ENCODE measurements around the gene FIGLA. TPM values are rescaled to one million over a fixed set of nuclear protein-coding genes. Genes with fewer than 3 reads are reported as not detected.

The FIGLA gene
- total RNA-seq, 1 donor from 2014 or later = not detected

DNA sequence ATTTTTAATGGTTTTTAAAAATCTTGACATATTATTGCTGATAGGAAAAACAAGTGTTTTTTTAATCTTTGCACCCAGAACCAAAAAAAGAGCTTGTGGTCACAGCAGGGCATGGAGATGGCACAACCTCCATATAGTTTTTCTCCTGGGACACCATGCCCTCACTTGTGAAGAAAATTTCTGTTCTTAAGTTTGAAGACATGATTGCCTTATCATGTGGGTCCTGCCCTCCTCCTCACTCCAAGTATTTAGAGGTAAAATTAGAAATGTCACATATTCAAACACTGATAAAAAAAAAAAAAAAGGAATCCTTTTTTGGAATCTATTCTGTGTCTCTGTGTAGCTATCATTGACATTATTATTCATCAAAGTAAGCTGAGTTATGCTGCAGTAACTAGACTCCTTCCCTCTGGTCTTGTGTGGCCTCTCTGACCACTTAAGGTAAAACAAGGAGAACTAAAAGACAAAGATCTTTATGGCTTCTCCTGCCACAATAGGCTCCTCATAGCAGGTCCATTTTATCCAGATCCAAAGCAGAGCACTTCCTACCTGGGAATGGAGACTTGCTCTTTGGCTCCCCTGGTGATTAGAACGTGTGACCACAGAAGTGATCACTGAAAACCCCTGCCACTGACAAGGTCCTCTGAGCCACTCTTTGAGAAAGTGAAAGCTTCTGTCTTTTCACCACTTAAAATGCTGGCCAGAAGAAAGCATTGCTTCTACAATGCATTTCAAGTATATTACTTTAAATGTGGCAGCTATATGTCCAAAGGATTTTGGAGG lies 42.2 kb downstream of the FIGLA start:
- H3K36me3 Mint-ChIP-seq (ENCODE audit: low read depth) = peaks cover 7% of the 10 kb centered on the region
- ChIA-PET POLR2A (no interaction called here), CTCF (no interaction called here)
- ATAC-seq (ENCODE audit: low read depth) = no peak
- peaks cover 13% of the 10 kb centered on the region for H3K4me1 Mint-ChIP-seq
- DNase-seq = no peak
- H3K4me3 Mint-ChIP-seq = no peak overlapping the region
- intact Hi-C loops (cut with micrococcal nuclease) = no loop called here
- TF ChIP-seq CTCF (IDR thresholded peaks at IDR 0.05) = no peak
- no peaks in the 10 kb centered on the region for H3K27me3 Mint-ChIP-seq
- H3K27ac Mint-ChIP-seq = no peak overlapping the region
- peaks cover 3% of the 10 kb centered on the region for H3K9me3 Mint-ChIP-seq

- peaks cover 3% of the 10 kb centered on the region for H3K9me3 Mint-ChIP-seq
- peaks cover 7% of the 10 kb centered on the region for H3K36me3 Mint-ChIP-seq (ENCODE audit: low read depth)
- CTCF ChIA-PET = no interaction called here
- intact Hi-C loops (cut with micrococcal nuclease) = no loop called here
- ATAC-seq (ENCODE audit: low read depth) (no peak), DNase-seq (no peak)
- H3K27me3 Mint-ChIP-seq = no peaks in the 10 kb centered on the region
- H3K27ac Mint-ChIP-seq = no peak overlapping the region
- POLR2A ChIA-PET = no interaction called here
- TF ChIP-seq CTCF (IDR thresholded peaks at IDR 0.05) = no peak
- H3K4me3 Mint-ChIP-seq = no peak overlapping the region
- H3K4me1 Mint-ChIP-seq = peaks cover 13% of the 10 kb centered on the region
Measured at GRCh38 chr2:70747284-70747683, 43.2 kb downstream of the FIGLA start.

DNA sequence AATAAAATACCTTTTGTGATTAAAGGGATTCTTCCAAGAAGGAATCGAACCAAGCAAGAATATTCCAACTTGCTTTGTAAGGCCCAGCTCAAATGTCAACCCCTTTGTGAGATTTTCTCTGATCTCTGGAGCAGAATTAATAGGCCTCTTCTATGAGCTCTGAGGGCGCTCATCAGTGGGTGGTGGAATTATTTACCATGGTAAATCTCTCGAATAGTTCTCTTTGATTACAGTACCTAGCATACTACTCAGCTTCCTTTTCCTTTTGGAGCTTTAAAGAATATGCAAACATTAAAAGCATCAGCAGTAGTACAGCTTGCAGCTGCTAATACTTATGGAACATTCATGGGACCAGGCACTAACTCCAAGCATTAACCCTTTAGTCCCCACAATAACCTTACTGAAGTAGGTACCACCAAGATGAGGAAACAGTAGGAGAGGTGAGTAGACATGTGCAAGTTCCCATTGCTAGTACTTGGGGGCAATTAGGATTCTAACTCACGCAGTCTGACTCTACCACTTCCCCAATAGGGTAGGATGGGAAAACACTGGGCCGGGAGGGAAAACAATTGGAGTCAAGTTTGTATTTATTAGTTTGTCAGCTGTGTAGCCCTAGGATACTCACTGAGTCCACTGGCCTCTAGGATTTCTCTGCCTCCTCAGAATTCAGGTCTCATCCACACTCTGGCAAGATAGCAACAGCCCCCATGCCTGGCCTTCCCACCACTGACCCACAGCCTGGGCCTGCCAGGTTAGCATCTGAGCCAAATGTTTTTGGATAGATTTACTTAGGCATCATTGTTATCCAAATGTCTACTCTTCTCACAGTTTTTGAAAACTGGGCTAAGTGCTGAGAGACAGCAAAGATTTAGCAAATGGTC lies 44.1 kb downstream of the FIGLA start:
- no peak overlapping the region for H3K27ac Mint-ChIP-seq
- POLR2A ChIA-PET = no interaction called here
- DNase-seq (no peak), ATAC-seq (ENCODE audit: low read depth) (no peak)
- intact Hi-C loops (cut with micrococcal nuclease) = no loop called here
- peaks cover 9% of the 10 kb centered on the region for H3K36me3 Mint-ChIP-seq (ENCODE audit: low read depth)
- no peaks in the 10 kb centered on the region for H3K27me3 Mint-ChIP-seq
- H3K9me3 Mint-ChIP-seq = peaks cover 3% of the 10 kb centered on the region
- CTCF ChIA-PET = no interaction called here
- peaks cover 13% of the 10 kb centered on the region for H3K4me1 Mint-ChIP-seq
- no peak overlapping the region for H3K4me3 Mint-ChIP-seq
- no peak for TF ChIP-seq CTCF (IDR thresholded peaks at IDR 0.05)

DNA sequence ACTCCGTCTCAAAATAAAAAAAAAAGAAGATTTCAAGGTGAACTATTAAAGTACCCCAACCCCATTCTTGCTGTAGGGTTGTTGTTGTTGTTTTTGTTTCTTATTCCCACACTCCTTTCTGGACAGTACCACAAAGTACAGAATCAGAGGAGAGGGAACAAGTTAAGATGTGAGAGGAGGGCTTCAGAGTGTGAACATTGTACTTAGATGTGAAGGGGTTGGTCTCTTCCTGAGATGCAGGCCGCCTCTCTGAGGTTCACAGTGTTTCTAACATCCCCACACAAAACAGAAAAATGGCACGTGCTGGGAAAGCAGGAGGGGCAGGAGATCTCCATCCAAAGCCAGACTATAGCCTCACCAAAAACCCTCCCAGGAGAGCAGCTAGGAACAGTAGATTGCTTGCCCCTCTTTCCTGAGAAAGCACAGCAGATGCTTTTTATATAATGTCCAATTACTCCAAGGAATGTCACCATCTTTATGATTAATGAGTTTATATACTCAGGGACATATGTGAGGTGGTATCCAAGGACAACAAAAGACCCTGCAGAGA lies 45.1 kb downstream of the FIGLA start:
- intact Hi-C loops (cut with micrococcal nuclease) = no loop called here
- Mint-ChIP-seq H3K36me3 (ENCODE audit: low read depth) (peaks cover 15% of the 10 kb centered on the region), H3K27ac (no peak overlapping the region), H3K9me3 (peaks cover 3% of the 10 kb centered on the region), H3K4me3 (no peak overlapping the region), H3K27me3 (no peaks in the 10 kb centered on the region), H3K4me1 (peaks cover 13% of the 10 kb centered on the region)
- no peak for TF ChIP-seq CTCF (IDR thresholded peaks at IDR 0.05)
- CTCF ChIA-PET = no interaction called here
- DNase-seq (no peak), ATAC-seq (ENCODE audit: low read depth) (no peak)
- POLR2A ChIA-PET = no interaction called here

DNA sequence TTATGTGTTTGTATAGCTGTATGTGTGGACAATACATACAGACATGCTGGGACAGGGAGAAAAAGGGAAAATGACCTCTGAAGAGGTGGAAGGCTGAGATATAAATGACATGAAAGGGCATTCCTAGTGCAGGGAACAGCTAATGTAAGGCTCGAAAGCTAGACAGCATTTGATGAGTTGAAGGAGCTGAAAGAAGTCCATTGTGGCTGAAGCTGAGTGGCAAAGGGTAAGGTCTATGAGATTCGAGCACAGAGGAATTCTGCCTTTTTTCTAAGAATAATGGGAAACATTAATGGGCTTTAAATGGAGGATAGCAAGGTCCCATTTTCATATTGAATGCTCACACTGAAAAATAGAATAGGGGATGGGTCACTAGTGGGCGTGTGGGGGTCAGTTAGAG lies 46.0 kb downstream of the FIGLA start:
- CTCF ChIA-PET = no interaction called here
- no peaks in the 10 kb centered on the region for H3K27me3 Mint-ChIP-seq
- intact Hi-C loops (cut with micrococcal nuclease) = no loop called here
- peaks cover 5% of the 10 kb centered on the region for H3K9me3 Mint-ChIP-seq
- no peak for DNase-seq
- H3K27ac Mint-ChIP-seq = no peak overlapping the region
- no peak overlapping the region for H3K4me3 Mint-ChIP-seq
- POLR2A ChIA-PET = no interaction called here
- peaks cover 20% of the 10 kb centered on the region for H3K36me3 Mint-ChIP-seq (ENCODE audit: low read depth)
- peaks cover 12% of the 10 kb centered on the region for H3K4me1 Mint-ChIP-seq
- ATAC-seq (ENCODE audit: low read depth) = no peak
- no peak for TF ChIP-seq CTCF (IDR thresholded peaks at IDR 0.05)
